Embryonic facial prominence (tissue), 1 donor: ENCODE data around the gene MESD.
"Not testable (repeated sequence)": the region's sequence is repeated elsewhere in the genome, so short reads cannot be mapped to it uniquely, and the experiment has no call there.

Source experiments
- DNase-seq: peaks from one replicate; pipeline ENCODE4 v3.0.0-alpha.2; 2016; ENCODE audit errors: extremely low spot score

MESD gene

DNA sequence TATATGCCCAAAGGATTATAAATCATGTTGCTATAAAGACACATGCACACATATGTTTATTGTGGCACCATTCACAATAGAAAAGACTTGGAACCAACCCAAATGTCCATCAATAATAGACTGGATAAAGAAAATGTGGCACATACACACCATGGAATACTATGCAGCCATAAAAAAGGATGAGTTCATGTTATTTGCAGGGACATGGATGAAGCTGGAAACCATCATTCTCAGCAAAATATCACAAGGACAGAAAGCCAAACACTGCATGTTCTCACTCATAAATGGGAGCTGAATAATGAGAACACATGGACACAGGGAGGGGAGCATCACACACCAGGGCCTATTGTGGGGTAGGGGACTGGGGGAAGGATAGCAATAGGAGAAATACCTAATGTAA is 24.2 kb downstream of the MESD start:
- not testable (repeated sequence) for DNase-seq

DNA sequence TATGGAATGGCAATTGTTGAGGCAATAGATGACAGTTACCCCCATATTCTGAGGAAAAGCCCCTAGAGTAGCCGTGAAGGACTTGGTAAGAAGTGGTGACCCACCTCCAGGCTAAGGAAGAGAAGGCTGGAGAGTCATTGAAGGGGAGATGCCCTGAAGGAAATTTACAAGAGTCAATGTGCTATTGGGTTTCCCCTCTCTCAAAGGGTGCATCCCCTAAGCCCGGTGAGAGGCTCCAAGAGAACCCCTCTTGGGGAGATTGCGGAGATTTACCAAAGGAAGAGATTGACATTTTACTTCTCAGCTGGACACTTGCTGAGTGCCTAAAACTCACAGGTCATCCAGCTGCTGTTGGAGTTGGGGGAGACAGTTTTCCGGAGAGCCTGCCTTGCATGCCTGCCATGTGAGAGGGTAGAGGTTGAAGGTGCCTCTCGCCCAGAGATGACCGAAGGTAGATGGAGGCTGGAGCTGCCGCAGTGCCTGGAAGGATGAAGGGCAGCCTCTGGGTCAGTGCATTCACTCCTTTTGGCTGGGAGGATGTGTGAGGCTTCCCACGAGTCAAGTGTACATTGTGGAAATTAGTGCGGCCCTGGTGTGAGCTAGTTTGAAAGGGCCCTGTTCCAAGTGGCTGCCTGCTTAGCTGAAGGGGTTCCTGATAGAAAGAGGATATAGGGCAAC is 30.7 kb downstream of the MESD start:
- no peak for DNase-seq

DNA sequence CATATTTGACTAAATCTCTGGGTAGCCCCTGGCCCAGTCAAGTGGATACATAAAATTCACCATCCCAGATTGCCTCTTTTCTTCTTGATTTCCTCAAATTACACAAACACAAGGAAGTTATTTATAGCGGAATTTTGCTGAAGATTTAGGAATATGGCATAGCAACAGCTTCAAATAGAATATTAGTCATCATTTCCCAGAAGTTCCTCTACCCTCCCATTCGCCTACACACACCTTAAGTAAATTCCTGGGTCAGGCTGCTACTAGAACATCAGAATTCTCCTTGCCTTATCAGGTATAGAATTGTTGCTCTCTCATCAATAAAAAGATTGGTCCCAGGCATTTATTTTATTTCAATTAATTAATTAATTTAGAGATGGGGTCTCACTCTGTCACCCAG is 31.6 kb downstream of the MESD start:
- DNase-seq, result no peak

DNA sequence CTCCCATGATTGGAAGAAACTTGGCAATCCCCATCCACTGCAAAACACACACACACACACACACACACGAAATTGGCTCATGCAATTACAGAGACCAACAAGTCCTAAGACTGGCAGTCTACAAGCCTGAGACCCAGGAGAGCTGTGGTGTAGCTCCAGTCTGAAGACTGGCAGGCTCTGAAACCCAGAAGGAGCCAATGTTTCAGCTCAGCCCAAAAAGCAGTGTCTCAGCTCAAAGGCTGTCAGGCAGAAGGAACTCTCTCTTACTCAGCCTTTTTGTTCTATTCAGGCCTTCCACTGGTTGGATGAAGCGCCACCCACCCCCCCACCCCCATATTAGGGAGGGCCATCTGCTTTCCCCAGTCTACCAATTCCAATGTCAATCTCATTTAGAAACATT is 32.1 kb downstream of the MESD start:
- no peak for DNase-seq

DNA sequence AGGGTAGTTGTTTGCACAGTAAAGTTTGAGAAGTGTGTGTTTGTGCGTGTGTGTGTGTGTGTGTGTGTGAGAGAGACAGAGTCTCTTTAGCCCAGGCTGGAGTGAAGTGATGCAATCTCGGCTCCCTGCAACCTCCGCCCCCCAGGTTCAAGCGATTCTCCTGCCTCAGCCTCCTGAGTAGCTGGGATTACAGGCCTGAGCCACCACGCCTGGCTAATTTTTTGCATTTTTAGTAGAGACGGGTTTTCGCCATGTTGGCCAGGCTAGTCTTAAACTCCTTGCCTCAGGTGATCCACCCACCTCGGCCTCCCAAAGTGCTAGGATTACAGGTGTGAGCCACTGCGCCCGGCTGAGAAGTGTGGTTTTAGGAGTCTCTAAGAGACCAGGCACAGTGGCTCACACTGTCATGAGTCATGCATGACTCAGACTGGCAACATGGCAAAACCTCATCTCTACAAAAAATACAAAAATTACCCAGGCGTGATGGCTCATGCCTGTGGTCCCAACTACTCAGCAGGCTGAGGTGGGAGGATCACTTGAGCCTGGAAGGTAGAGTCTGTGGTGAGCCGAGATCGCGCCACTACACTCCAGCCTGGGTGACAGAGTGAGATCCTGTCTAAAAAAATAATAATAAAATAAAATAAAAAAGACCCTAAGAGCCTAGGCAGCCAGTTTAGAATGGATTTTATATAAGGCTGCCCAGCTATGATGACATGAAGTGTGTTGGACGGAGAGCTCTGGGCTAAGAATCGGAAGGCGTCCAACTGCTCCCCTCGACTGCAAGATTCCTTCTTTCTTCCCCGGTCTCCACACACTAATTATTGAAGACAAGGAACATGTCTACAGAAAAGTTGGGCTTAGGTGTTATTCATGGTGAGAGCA is 33.8 kb downstream of the MESD start:
- DNase-seq, result not testable (repeated sequence)

DNA sequence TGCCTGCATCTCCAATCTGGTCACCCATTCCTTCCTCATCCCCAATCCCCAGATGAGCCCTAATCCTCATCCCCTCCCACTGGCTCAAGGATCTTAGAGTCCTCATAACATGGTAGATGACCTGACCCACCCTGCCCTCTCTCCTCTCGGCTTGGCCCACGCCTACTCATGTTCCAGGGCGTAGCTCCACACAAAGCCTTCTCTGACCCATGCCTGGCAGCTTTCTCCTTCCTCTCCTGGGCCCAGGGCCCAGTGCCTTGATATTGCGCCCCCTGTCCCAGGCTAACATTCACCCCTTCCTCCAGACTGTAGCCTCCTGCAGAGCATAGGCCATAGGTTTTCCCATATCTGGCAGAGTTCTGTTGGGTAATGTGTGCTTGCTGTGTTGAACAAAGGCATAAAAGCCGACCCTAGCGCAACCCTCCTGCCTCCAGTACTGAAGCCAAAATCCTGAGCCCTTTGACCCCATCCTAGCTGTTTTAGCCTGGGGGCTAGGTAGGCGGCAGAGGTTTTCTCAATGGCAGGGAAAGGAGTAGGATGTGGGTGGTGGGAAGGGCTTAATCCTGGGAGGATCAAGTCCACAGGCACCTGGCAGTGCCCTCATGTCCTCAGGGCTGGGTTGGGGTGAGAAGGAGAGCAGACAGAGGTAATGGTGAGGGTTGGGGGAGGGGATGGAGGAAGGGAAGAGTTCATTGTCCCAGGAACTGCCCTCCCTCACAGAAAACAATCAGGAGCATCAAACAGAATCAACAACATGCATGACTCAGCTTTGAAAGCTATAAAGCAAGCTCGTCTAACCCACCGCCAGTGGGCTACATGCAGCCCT is 35.5 kb downstream of the MESD start:
- no peak for DNase-seq

DNA sequence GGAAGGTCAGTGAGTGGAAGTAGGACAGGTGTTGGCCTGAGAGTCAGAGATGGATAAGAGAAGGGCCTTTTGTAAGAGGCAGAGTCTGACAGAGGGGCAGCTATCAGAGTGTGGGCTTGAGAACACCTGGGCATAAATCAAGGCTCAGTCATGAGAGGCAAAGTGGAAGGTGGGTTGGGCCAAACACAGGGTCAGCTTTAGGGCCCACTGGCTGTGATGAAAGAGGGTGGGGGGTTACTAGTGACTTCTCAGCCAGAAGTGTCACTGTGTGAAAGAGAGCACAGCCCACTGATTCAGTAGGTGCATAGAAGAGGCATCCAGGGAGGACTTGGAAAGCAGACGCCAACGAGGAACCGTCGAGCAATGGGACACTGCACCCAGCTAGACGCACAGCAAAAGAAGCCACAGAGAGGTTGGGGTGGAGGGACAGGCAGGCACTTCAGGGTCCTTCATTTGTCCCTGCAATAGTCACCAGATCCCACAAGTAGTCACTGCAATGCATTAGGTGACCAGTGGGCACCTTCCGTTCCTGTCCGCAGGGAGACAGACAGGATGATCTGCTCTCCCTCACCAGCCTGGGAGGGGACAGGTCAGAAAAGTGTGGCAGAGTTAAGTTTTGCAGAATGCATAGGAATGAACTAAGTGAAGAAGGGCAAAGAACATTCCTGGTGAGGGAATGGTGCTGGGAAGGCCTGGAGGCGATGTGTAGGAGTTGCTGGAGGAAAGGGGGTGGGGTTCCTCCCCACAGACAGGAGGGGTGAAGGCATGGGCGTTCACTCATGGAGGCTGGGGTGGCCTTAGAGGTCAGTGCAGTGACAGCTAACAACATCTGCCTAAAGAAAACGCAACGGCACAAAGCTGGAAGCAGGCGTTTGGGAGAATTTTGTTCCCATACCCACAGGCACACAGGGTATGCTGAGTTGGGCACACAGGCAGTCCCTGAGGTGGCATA is 36.3 kb downstream of the MESD start:
- no peak for DNase-seq

DNA sequence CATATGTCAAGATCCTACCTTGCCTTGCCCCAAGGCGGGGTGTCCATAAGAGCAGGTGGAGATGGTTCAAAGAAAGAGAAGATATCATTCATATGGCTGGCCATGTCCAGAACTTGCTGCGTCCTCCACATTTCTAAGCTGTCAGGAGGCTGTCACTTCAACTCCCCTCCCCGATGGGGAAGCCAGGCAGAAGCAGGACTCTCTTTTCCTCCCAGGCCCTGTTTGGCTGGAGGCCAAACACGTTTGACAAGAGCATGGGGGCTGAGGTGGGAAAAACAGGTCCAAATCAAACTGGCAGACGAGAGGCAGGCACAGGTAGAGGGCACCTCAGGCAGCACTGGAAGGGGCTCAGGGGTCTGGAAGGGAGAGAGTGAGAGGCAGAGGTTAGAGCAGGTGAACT is 37.7 kb downstream of the MESD start:
- DNase-seq, result no peak

DNA sequence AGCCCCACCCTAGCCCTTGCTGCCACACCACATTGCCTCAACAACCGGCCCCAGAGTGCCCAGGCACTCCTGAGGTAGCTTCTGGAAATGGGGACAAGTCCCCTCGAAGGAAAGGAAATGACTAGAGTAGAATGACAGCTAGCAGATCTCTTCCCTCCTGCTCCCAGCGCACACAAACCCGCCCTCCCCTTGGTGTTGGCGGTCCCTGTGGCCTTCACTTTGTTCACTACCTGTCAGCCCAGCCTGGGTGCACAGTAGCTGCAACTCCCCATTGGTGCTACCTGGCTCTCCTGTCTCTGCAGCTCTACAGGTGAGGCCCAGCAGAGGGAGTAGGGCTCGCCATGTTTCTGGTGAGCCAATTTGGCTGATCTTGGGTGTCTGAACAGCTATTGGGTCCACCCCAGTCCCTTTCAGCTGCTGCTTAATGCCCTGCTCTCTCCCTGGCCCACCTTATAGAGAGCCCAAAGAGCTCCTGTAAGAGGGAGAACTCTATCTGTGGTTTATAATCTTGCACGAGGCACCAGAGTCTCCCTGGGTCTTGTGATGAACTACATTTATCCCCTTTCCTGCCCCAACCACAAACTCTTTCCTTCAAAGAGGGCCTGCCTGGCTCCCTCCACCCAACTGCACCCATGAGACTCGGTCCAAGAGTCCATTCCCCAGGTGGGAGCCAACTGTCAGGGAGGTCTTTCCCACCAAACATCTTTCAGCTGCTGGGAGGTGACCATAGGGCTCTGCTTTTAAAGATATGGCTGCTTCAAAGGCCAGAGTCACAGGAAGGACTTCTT is 39.1 kb downstream of the MESD start:
- no peak for DNase-seq

DNA sequence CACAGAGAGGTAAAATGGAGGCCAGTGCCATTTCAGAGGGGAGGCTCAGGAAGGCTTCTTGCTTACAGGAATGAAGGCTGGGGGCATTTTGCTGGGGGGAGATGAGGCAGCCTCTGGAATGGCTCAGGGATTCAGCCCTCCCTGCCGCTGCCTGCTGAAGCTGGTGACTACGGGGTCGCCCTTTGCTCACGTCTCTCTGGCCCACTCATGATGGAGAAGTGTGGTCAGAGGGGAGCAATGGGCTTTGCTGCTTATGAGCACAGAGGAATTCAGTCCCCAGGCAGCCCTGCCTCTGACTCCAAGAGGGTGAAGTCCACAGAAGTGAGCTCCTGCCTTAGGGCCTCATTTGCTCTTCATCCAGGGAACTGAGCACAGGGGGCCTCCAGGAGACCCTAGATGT is 39.9 kb downstream of the MESD start:
- DNase-seq, result no peak

DNA sequence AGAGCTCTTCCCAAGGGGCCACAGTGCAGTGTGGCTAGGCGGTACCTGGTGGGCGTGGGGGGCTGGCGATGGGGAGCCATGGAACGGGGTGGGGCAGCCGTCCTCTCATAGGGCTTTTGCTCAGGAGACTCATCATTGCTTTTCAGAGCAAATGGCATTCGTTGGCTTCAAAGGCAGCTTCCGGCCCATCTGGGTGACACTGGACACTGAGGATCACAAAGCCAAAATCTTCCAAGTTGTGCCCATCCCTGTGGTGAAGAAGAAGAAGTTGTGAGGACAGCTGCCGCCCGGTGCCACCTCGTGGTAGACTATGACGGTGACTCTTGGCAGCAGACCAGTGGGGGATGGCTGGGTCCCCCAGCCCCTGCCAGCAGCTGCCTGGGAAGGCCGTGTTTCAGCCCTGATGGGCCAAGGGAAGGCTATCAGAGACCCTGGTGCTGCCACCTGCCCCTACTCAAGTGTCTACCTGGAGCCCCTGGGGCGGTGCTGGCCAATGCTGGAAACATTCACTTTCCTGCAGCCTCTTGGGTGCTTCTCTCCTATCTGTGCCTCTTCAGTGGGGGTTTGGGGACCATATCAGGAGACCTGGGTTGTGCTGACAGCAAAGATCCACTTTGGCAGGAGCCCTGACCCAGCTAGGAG is 40.8 kb downstream of the MESD start:
- no peak for DNase-seq

DNA sequence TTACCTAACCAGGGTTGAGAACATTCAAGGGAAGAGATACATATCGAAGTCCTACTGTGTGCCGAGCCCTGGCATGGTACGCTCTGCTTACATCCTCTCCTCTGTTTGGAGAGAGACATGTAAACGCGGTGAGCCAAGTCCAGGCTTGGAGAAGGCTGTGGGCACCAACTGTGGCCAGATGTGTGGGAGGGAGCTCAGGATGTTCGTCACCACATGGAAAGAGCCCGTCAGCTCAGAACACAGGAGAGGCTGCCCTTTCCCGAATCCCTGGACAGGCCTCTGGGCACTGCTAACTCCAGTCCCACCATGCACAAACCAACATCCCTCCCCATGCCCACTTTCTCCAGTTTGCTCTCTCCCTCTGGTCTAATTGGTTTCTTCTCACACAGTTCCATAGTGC is 43.0 kb downstream of the MESD start:
- no peak for DNase-seq

DNA sequence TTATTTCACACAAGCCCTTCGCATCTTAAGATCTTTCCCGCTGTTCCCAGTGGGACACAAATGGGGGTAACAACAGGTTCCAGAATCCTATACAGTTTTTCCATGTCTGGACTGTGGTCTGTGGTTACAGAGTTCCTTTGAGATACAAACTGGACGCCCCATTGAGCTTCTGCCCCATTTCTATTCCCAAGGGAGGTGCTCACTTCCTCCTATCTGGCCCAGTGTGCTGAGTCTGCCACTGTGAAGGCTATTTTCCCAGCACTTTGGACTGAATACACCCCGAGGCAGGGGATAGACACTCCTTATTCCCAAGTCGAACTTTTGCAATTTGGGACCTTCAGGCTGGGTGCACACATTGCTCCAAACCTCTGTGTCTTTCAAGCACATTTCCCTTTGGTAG is 44.0 kb downstream of the MESD start:
- DNase-seq, result no peak

DNA sequence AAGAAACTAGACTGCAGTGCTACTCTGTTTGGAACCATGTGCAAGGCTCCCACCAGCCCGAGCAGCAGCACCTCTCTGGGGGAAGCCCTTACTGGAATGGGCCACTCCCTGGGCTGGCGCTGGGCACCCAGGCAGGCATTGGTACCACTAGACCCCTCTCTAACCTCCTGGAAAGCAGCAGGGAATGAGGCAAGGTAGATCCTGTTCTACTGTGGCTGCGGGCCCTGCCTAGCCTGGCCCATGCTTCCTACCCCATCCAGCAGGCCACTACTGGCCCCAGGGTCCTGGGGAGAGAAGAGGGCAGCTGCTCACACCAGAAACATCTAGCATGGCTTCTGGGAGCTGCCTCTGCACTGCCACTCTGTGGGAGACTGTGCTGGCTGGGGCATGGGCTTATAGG is 44.8 kb downstream of the MESD start:
- DNase-seq, result no peak

DNA sequence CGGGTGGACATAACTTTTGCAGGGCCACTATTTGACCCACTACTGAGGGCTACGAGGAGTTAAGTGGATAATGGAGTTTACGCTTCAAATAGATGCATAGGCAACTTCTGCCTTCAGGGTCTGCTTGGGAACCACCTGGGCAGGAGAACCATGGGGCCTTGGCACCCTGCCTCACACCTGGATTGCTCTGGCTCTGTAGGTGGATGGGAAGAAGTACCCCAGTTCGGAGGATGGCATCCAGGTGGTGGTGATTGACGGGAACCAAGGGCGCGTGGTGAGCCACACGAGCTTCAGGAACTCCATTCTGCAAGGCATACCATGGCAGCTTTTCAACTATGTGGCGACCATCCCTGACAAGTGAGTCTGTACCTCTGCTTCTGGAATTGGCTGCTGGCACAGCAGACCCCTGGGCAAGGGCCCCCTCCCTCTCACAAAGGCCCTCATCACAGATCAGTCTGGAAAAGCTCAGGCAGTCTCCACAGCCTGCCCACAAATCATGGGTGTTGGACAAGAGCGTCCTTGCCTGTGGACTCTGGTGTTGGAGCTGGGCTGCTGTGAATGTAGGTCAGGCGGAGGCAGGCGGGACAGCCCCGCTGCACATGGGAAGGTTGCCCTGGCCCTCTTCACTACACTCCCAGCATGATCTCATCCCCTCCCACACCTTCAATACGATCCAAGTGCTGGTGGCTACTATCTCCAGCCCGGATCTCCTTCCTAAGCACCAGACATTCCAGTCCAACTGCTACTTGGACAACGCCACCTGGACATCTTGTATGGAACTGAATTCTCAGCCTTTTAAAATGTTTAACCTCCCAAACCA is 46.7 kb downstream of the MESD start:
- no peak for DNase-seq

DNA sequence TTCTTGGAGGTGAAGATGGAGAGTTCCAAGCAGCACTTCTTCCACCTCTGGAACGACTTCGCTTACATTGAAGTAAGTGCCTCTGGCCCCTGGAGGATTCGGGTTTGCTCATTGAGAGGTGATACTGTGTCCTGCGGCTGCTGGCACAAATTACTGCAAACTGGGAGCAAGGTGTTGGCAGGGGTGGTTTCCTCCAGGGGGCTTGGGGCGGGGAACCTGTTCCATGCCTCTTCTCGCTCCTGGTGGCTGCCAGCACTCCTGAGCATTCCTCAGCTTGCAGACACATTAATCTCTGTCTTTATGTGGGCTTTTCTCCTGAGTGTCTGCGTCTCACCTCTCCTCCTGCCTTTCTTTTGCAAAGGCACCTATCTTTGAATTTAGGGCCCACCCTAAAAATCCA is 47.4 kb downstream of the MESD start:
- no peak for DNase-seq

DNA sequence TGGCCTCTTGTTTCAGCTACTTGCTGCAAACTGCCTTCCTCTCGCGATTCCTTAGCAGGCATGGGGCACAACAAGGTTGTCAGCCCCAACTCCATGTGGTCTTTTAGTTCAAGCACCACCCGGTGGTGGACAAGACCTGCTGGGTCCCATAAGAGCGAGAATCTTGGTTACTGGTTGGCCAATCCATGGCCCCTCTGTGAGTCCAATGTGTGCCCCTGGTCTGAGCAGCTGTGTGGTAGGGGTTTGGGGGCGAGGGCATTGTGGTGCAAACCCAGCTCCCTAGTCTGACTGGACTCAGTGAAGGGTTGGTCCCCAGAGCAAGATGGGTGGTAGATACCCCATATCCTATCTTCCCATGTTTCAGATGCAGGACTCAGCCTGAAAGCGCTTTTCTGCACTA is 48.8 kb downstream of the MESD start:
- DNase-seq, result no peak

DNA sequence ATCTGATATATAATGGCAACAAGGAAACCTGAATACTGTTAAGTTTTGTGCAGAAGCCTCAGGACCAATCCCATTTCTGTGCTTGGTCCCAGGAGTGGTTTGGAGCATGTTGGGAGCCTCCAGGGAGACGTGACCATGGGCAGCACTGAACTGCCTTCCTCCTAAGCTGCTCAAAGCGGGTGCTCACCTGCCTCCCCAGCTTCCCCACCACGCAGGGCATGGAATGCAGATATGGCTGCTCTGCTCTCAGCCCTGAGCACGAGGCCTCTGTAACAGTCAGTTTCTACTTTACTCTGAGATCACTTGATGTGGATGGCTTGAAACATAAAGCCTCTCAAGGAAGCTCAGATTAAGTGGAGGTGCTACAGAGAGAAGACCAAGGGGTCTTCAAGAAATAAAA is 49.3 kb downstream of the MESD start:
- DNase-seq, result no peak

DNA sequence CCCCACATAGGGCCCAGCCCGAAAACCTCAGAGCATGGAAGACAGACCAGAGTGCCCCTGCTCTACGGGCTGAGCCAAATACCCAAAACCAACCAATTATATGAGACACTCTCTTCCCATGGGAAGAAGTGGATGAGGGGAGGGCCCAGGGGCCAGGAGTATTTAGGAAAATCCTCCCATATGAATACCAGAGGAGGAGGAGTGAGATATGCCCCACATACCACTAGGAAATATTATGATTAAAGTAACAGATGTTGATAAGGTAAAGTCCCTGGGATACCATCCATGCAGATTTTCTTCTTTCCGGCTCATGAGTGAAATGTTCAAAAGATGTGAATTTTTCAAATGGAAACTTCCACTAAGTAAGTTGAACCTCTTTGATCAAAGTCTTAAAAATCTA is 50.4 kb downstream of the MESD start:
- no peak for DNase-seq
